Esophagus muscularis mucosa (tissue), 4 donors: ENCODE results near the gene CEMIP2. TPM values are rescaled to one million over a fixed set of nuclear protein-coding genes. Genes with fewer than 3 reads are reported as not detected.

Source experiments
- DNase-seq: peaks from one replicate; pipeline ENCODE4 v3.0.0-alpha.2; 2017; ENCODE audit errors: extremely low spot score
- H3K27ac ChIP-seq, 4 donors: fragments of 200-600 bp; sonication (generic); replicated peaks in 1 of 4; 1 replicate in 3 of 4; 2 replicates in 1 of 4; pipeline ENCODE4 v1.5.1; 2016 to 2019; ENCODE audit warnings: mild to moderate bottlenecking in 1 of 4
- H3K27me3 ChIP-seq, 4 donors: fragments of 200-600 bp; sonication (generic); one replicate each; pipeline versions ENCODE4 v1.5.1 to v1.6.0; 2016 to 2019
- H3K36me3 ChIP-seq, 4 donors: fragments of 200-600 bp; sonication (generic); one replicate each; pipeline ENCODE4 v1.5.1; 2016 to 2019
- H3K4me1 ChIP-seq, 4 donors: fragments of 200-600 bp; sonication (generic); one replicate each; pipeline ENCODE4 v1.5.1; 2016 to 2019
- H3K4me3 ChIP-seq, 4 donors: fragments of 200-600 bp; sonication (generic); 1 replicate in 2 of 4; 2 replicates in 2 of 4; pipeline ENCODE4 v1.5.1; 2016 to 2019; ENCODE audit warnings: mild to moderate bottlenecking in 4 of 4, moderate library complexity in 1 of 4
- H3K9me3 ChIP-seq, 4 donors: fragments of 200-600 bp; sonication (generic); 1 replicate in 3 of 4; 2 replicates in 1 of 4; pipeline ENCODE4 v1.5.1; 2016 to 2019
- CTCF ChIP-seq, 3 experiments: fragments of 200-600 bp in 2 of 3; fragments of 450-650 bp in 1 of 3; sonication (generic) in 2 of 3; IDR thresholded peaks; one replicate each; pipeline ENCODE4 v1.5.1; 2017 to 2019; ENCODE audit warnings: antibody characterized with exemption in 3 of 3, mild to moderate bottlenecking in 2 of 3, moderate library complexity in 1 of 3
- EP300 ChIP-seq: sonication (generic); formaldehyde crosslinking; IDR thresholded peaks from one replicate; pipeline ENCODE4 v1.6.1; 2017; ENCODE audit warnings: antibody characterized with exemption
- POLR2A ChIP-seq: fragments of 450-650 bp; IDR thresholded peaks from one replicate; pipeline ENCODE4 v1.6.1; 2017; ENCODE audit warnings: antibody characterized with exemption, moderate library complexity, mild to moderate bottlenecking, low read depth
- POLR2AphosphoS5 ChIP-seq, 2 donors: sonication (generic); formaldehyde crosslinking; IDR thresholded peaks; one replicate each; pipeline ENCODE4 v1.6.1; 2017; ENCODE audit warnings: antibody characterized with exemption in 2 of 2
- WGBS: methylation state at CpG from one replicate; pipeline ENCODE4 v1.1.5; 2018; 5-methylcytosine and 5-hydroxymethylcytosine counted together
- intact Hi-C: fragments of 100-400 bp; cut with DNase I; formaldehyde crosslinking; loops from one replicate; pipeline ENCODE4 v1.15.1; 2023
- total RNA-seq, 4 donors: library from RNA; depleted of rRNA; stranded (reverse); fragments of >200 nt; gene quantifications; one replicate each; pipeline versions ENCODE4 v1.1.0 to v1.2.1, GENCODE V29; 2016

The CEMIP2 gene
- total RNA-seq, 4 donors from 2014 or later, result 18.5 to 144 (median 26.8) TPM

- WGBS, result 92% methylated on average over 2 of the region's 2 CpGs
- no peak for DNase-seq
- no peaks in the 10 kb centered on the region for H3K9me3 ChIP-seq
Measured at GRCh38 chr9:71755230-71755629, 13.1 kb downstream of the CEMIP2 start.

GRCh38 chr9:71754151-71754550 lies 14.2 kb downstream of the CEMIP2 start:
- 81% methylated on average over 4 of the region's 4 CpGs for WGBS
- Histone ChIP-seq H3K27me3 (no peaks in the 10 kb centered on the region), H3K9me3 (no peaks in the 10 kb centered on the region), H3K27ac (no peak overlapping the region), H3K4me1 (peaks cover 6 to 19% (median 9%) of the 10 kb centered on the region in 4 donors), H3K4me3 (no peak overlapping the region), H3K36me3 (peaks cover 0 to 9% (median 7%) of the 10 kb centered on the region in 4 donors)
- no peak for DNase-seq
- intact Hi-C loops, result no loop called here
- TF ChIP-seq EP300, result no peak
- no peak for TF ChIP-seq POLR2A
- no peak for TF ChIP-seq CTCF (IDR thresholded peaks at IDR 0.05)
- no peak for TF ChIP-seq POLR2AphosphoS5 (IDR thresholded peaks at IDR 0.05)

More at GRCh38 chr9:71755230-71755629, 13.1 kb downstream of the CEMIP2 start:
- no peak overlapping the region for H3K27ac ChIP-seq
- TF ChIP-seq POLR2AphosphoS5 (IDR thresholded peaks at IDR 0.05) (no peak), EP300 (no peak), CTCF (IDR thresholded peaks at IDR 0.05) (no peak), POLR2A (no peak)
- no peaks in the 10 kb centered on the region for H3K36me3 ChIP-seq
- intact Hi-C loops, result no loop called here
- H3K27me3 ChIP-seq, result no peaks in the 10 kb centered on the region
- no peak overlapping the region for H3K4me3 ChIP-seq
- H3K4me1 ChIP-seq, result peaks cover 6 to 28% (median 11%) of the 10 kb centered on the region in 4 donors

DNA sequence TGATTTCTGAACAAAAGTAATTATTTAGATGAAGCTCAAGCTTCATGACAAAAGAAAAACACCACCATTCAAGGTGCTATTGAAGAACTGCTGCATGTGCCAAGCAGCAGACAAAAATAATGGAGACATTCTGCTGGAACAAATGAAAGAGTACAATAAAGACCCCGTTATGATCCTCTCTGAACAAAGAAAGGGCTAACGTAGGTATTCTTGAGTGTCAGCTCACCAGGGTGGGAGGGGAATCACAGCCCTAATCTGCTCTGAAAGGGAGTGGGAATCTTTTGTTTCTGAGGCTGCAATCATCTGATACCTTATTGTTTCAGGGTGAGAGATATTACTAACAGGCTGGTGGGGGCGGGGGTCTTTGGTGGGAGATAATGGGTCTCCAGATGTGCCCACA lies 15.4 kb downstream of the CEMIP2 start:
- Histone ChIP-seq H3K4me3 (no peak overlapping the region), H3K36me3 (peaks cover 7 to 21% (median 10%) of the 10 kb centered on the region in 4 donors), H3K27ac (no peak overlapping the region), H3K9me3 (no peaks in the 10 kb centered on the region), H3K4me1 (peaks cover 0 to 15% (median 2%) of the 10 kb centered on the region in 4 donors), H3K27me3 (no peaks in the 10 kb centered on the region)
- intact Hi-C loops, result no loop called here
- no peak for DNase-seq
- no peak for TF ChIP-seq CTCF (IDR thresholded peaks at IDR 0.05)
- no peak for TF ChIP-seq POLR2AphosphoS5 (IDR thresholded peaks at IDR 0.05)
- TF ChIP-seq EP300, result no peak
- no peak for TF ChIP-seq POLR2A
- 84% methylated on average over 3 of the region's 3 CpGs for WGBS

- Histone ChIP-seq H3K4me3 (no peak overlapping the region), H3K36me3 (peaks cover 7 to 25% (median 11%) of the 10 kb centered on the region in 4 donors), H3K9me3 (no peaks in the 10 kb centered on the region), H3K4me1 (peaks cover 0 to 15% (median 2%) of the 10 kb centered on the region in 4 donors), H3K27me3 (no peaks in the 10 kb centered on the region), H3K27ac (no peak overlapping the region)
- intact Hi-C loops, result no loop called here
- 71% methylated on average over 1 of the region's 1 CpG for WGBS
- TF ChIP-seq POLR2AphosphoS5 (IDR thresholded peaks at IDR 0.05) (no peak), POLR2A (no peak), EP300 (no peak), CTCF (IDR thresholded peaks at IDR 0.05) (no peak)
- DNase-seq, result no peak
Measured at GRCh38 chr9:71752352-71752751, 16.0 kb downstream of the CEMIP2 start.

DNA sequence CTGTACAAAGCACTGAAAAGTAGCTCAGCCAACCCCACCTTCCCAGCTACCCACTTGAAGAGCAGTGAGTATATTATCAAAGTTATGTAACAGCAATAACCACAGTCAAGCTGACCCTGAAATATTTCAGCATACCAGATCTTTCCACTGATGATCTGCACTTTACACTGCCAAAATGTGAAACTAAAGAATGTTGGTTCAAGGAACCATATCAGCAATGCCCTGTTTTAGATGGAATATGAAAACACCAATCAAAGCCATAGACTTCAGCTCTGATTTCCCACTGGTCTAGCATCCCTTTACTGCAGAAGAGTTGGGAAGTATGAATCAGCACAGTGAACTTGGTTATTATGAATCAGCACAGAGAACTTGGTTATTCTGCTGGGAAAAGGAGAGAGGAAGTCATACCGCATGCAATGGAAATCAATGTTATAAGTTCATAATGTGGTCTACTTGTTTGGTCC lies 20.0 kb downstream of the CEMIP2 start:
- 50% methylated on average over 1 of the region's 1 CpG for WGBS
- H3K4me1 ChIP-seq, result peaks cover 0 to 7% (median 2%) of the 10 kb centered on the region in 4 donors
- no peak overlapping the region for H3K4me3 ChIP-seq
- peaks cover 9 to 45% (median 24%) of the 10 kb centered on the region in 4 donors for H3K36me3 ChIP-seq
- no peak for DNase-seq
- no peaks in the 10 kb centered on the region for H3K27me3 ChIP-seq
- TF ChIP-seq CTCF (IDR thresholded peaks at IDR 0.05) (no peak), POLR2A (no peak), EP300 (no peak), POLR2AphosphoS5 (IDR thresholded peaks at IDR 0.05) (no peak)
- H3K27ac ChIP-seq, result no peak overlapping the region
- no peaks in the 10 kb centered on the region for H3K9me3 ChIP-seq
- intact Hi-C loops, result no loop called here
